Breast epithelium (tissue), 4 donors: ENCODE data around the gene ING4. TPM values are rescaled to one million over a fixed set of nuclear protein-coding genes. Genes with fewer than 3 reads are reported as not detected.
A peak's percentile ranks its signal among the peaks of the same experiment; 100 is the strongest.

Experiments
- DNase-seq, 2 donors: peaks; one replicate each; pipeline ENCODE4 v3.0.0-alpha.2; 2019; ENCODE audit warnings: low spot score in 2 of 2
- H3K27ac ChIP-seq, 2 donors: fragments of 200-600 bp; sonication (generic) in 1 of 2; one replicate each; pipeline ENCODE4 v1.5.1; 2016 to 2019; ENCODE audit warnings: mild to moderate bottlenecking in 1 of 2
- H3K27me3 ChIP-seq, 2 donors: fragments of 200-600 bp; sonication (generic) in 1 of 2; one replicate each; pipeline versions ENCODE4 v1.5.1 to v1.6.0; 2017 to 2019; ENCODE audit warnings: control low read depth in 1 of 2, mild to moderate bottlenecking in 1 of 2
- H3K36me3 ChIP-seq: fragments of 200-600 bp; one replicate; pipeline ENCODE4 v1.5.1; 2019
- H3K4me1 ChIP-seq, 2 donors: fragments of 200-600 bp; sonication (generic); one replicate each; pipeline ENCODE4 v1.5.1; 2016 to 2019; ENCODE audit warnings: control low read depth in 1 of 2
- H3K4me3 ChIP-seq, 3 donors: fragments of 200-600 bp; sonication (generic); 1 replicate in 2 of 3; 2 replicates in 1 of 3; pipeline ENCODE4 v1.5.1; 2016 to 2019; ENCODE audit warnings: mild to moderate bottlenecking in 3 of 3, moderate library complexity in 2 of 3
- H3K9me3 ChIP-seq, 2 donors: fragments of 200-600 bp; sonication (generic) in 1 of 2; one replicate each; pipeline ENCODE4 v1.5.1; 2016 to 2019; ENCODE audit warnings: control low read depth in 1 of 2
- POLR2A ChIP-seq: fragments of 450-650 bp; IDR thresholded peaks from one replicate; pipeline ENCODE4 v1.6.1; 2016; ENCODE audit warnings: antibody characterized with exemption, mild to moderate bottlenecking, moderate library complexity
- POLR2AphosphoS5 ChIP-seq, 3 donors: sonication (generic); formaldehyde crosslinking; IDR thresholded peaks; one replicate each; pipeline ENCODE4 v1.6.1; 2017; ENCODE audit warnings: antibody characterized with exemption in 3 of 3
- intact Hi-C: fragments of 100-400 bp; cut with DNase I; formaldehyde crosslinking; loops from one replicate; pipeline ENCODE4 v1.15.1; 2023; ENCODE audit warnings: low total_unique reads
- total RNA-seq, 3 donors: library from RNA; depleted of rRNA; stranded (reverse); fragments of >200 nt; gene quantifications; one replicate each; pipeline ENCODE4 v1.1.0, GENCODE V29; 2016
- TF ChIP-seq, protein P1 (sequence below), 3 donors: fragments of 450-650 bp; IDR thresholded peaks; one replicate each; pipeline ENCODE4 v1.5.1; 2016 to 2017; ENCODE audit warnings: antibody characterized with exemption in 3 of 3, mild to moderate bottlenecking in 3 of 3, moderate library complexity in 3 of 3

The ING4 gene
- total RNA-seq, 3 donors from 2014 or later: 51.1 to 74.2 (median 56.3) TPM

DNA sequence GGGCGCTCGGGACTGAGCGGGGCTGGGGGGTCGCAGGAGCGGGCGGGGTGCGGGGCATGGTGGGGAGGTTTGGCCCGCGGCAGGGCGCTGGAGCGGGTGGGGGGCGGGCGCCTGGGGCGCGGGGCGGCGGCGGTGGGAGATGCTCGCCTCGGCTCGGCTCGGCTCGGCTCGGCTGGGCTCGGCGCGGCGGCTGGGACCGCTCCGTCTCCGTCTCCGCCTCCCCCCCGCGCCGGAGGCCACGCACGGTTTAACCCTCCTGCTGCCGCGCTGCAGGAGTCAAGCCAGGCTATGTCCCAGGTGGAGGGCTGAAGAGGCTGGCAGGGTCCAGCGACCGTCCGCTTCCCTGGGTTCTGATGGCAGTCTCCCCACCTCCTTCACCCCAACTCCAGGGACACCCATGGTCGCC lies 37.7 kb upstream of the ING4 start, which contains the start of gene PIANP:
Gene PIANP, minus strand, starts transcription at position 170 of the 406 bp plus-strand sequence. CDS start 2,754 bp downstream, outside the sequence.
- DNase-seq: peak in 1 of 2 donors; percentile 26
- peaks cover 6 to 71% of the 10 kb centered on the region in 2 donors for H3K27me3 ChIP-seq
- intact Hi-C loops: no loop called here
- H3K36me3 ChIP-seq: no peaks in the 10 kb centered on the region
- no peaks in the 10 kb centered on the region for H3K9me3 ChIP-seq
- H3K4me1 ChIP-seq: no peaks in the 10 kb centered on the region
- peak within 1 kb of the TSS; percentile 26 to 72 (median 60) for H3K4me3 ChIP-seq
- no peak for TF ChIP-seq POLR2AphosphoS5 (IDR thresholded peaks at IDR 0.05)
- TF ChIP-seq, protein P1, sequence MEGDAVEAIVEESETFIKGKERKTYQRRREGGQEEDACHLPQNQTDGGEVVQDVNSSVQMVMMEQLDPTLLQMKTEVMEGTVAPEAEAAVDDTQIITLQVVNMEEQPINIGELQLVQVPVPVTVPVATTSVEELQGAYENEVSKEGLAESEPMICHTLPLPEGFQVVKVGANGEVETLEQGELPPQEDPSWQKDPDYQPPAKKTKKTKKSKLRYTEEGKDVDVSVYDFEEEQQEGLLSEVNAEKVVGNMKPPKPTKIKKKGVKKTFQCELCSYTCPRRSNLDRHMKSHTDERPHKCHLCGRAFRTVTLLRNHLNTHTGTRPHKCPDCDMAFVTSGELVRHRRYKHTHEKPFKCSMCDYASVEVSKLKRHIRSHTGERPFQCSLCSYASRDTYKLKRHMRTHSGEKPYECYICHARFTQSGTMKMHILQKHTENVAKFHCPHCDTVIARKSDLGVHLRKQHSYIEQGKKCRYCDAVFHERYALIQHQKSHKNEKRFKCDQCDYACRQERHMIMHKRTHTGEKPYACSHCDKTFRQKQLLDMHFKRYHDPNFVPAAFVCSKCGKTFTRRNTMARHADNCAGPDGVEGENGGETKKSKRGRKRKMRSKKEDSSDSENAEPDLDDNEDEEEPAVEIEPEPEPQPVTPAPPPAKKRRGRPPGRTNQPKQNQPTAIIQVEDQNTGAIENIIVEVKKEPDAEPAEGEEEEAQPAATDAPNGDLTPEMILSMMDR (IDR thresholded peaks at IDR 0.05): no peak
- no peak for TF ChIP-seq POLR2A
- no peak within 1 kb of the TSS for H3K27ac ChIP-seq

GRCh38 chr12:6699989-6700645 lies 37.2 kb upstream of the ING4 start:
- Histone ChIP-seq H3K9me3 (no peaks in the 10 kb centered on the region), H3K4me1 (no peaks in the 10 kb centered on the region), H3K27me3 (peaks cover 6 to 73% of the 10 kb centered on the region in 2 donors), H3K36me3 (no peaks in the 10 kb centered on the region), H3K4me3 (peak overlapping the region; percentile 26 to 72 (median 60)), H3K27ac (no peak overlapping the region)
- no peak for DNase-seq
- TF ChIP-seq, protein P1 (IDR thresholded peaks at IDR 0.05): no peak
- no peak for TF ChIP-seq POLR2AphosphoS5 (IDR thresholded peaks at IDR 0.05)
- no peak for TF ChIP-seq POLR2A
- intact Hi-C loops: no loop called here

- H3K27me3 ChIP-seq: peaks cover 6 to 71% of the 10 kb centered on the region in 2 donors
- intact Hi-C loops: no loop called here
- H3K4me3 ChIP-seq: peak overlapping the region in 2 of 3 donors; percentile 60 to 72
- DNase-seq: no peak
- TF ChIP-seq, protein P1 (IDR thresholded peaks at IDR 0.05): no peak
- TF ChIP-seq POLR2A: no peak
- no peaks in the 10 kb centered on the region for H3K36me3 ChIP-seq
- no peak overlapping the region for H3K27ac ChIP-seq
- H3K4me1 ChIP-seq: no peaks in the 10 kb centered on the region
- no peaks in the 10 kb centered on the region for H3K9me3 ChIP-seq
Observed at GRCh38 chr12:6699259-6699988, 36.5 kb upstream of the ING4 start.

- Histone ChIP-seq H3K4me1 (no peaks in the 10 kb centered on the region), H3K27ac (no peak overlapping the region), H3K9me3 (no peaks in the 10 kb centered on the region), H3K4me3 (no peak overlapping the region), H3K27me3 (peaks cover 6 to 64% of the 10 kb centered on the region in 2 donors), H3K36me3 (no peaks in the 10 kb centered on the region)
- TF ChIP-seq, protein P1 (IDR thresholded peaks at IDR 0.05): no peak
- TF ChIP-seq POLR2A (no peak), POLR2AphosphoS5 (IDR thresholded peaks at IDR 0.05) (no peak)
- intact Hi-C loops: no loop called here
- no peak for DNase-seq
Observed at GRCh38 chr12:6698352-6699046, 35.6 kb upstream of the ING4 start.
